ENCODE measurements around the gene MS4A4E.
"Not testable (repeated sequence)": the region's sequence is repeated elsewhere in the genome, so short reads cannot be mapped to it uniquely, and the experiment has no call there.

The MS4A4E gene

DNA sequence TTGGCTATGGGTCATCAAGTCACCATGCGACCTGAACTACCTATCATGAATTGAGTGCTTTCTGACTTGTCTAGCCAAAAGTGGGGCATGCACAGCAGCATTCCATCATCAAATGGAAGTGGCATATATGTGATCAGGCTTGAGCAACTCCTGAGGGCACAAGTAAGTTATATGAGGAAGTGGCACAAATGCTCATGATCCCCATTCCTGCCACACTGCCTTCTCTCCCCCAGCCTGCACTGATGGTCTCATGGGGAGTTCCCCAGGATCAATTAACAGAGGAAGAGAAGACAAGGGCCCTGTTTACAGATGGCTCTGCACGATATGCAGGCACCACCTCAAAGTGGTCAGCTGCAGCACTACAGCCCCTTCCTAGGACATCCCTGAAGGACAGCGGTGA is 21.8 kb downstream of the MS4A4E start:
- no peak for DNase-seq

DNA sequence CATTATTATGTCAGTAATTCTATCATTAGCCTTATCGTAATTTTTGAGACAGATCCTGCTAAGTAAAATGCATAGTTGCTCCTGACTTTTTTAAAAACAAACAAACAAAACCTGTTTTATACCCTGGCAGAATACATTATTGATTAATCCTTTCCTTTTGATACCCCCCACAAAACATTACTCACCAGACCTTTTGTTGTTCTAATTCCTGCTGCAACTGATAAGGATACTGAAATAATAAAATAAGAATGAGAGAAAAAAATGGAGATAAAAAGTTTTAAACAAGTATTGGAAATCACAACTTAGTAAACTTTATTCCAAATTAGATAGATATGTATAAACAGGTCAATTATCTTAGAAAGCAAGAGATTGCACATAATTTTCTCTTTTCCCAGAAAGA is 28.6 kb downstream of the MS4A4E start:
- DNase-seq: no peak

DNA sequence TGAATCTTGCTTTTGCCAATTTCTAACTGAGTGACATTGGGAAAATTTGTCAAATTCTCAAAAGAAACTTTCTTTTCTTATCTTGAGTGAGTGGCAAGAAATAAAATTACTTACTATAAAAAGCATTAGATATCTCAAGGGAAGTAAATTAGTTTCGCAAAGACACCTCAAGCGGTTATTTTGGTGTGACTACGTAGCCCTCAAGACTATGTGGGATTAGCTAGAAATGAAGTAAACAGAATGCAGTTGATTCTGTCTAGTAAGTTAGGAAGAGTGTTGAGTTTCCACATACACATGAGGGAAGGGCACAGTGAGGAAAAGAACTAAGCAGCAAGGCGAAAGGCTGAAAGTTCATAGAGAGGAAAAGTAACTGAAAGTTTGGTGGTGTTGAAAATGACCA is 31.7 kb downstream of the MS4A4E start:
- DNase-seq: no peak

DNA sequence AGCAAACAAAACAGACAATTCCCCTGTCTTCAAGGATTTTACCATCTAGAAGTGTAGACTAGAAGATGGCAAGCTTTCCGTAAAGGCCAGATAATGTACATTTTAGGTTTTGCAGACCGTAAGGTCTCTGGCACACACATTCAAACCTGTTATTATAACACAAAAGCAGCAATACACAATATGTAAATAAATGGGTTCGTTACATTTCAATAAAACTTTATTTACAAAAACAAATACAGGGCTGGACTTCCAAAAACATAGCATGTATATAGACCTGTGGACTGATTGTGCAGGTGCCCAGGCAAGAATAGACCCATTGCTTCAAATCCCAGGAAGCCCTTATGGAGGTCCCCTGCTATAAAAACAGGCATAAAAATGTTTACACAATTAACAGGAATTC is 33.0 kb downstream of the MS4A4E start:
- DNase-seq: no peak

DNA sequence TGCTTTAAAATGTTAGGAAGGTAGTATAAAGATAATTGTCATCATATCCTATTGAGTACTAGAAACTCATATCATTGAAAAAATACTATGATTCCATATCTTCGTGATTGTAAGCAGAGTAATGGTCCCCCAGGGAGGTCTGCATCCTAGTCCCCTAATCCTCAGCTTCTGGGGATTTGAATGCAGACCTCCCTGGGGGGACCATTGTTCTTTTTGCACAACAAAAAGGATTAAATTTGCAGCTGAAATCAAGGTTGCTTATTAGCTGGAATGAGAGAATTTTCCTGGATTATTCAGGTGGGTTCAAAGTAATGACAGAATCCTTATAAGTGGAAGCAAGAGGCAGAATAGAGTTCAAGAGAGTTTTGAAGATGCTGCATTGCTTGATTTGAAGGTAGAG is 34.0 kb downstream of the MS4A4E start:
- DNase-seq: no peak

DNA sequence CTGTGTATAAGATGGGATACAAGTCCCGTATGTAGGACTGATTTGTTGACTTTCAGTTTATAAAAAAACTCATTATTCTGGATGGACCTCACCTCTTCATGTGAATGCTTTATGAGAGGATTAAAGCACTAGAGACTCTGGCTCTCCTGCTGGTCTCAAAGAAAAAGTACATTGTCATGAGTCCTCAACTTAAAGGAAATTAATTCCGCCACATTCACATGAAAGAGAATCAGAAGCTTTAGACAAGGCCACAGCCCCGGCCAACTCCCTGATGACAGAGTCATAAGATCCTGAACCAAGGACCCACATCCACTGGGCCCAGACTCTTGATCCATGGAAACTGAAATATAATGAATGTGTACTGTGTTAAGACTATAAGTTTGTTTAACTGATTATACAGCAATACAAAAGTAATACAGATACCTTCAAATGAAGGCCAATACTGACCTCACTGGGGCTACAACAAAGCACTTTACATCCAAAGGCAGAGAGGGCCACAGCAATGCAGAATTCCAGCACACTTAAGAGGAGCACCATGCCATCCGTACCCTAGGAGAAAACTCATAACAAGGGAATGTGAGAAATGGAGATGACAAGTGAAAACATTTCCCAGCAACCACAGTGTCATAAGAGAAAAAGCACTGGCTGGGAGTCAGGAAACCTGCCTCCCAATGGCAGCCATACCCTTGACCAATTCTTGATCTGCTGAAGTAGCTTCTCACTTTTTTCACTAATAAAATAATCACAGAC is 34.6 kb downstream of the MS4A4E start:
- DNase-seq: peak; percentile 5

DNA sequence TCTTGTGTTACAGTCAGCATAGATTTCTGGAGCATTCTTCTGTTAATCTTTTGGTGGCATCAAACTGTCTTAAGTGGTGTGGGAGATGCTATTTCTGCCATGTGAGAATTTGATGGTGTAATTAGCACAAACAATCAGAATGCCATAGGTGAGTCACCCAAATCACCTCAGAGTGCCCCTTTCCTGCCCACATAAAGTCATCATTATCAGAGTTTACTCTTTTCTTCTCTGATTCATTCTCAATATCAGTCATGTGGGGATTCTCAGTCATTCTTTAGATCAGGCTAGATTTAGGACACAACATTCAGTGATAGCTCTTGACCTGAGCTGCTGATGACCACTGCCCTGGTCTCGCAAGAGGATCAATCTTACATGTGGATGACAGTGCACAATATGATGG is 36.3 kb downstream of the MS4A4E start:
- no peak for DNase-seq

DNA sequence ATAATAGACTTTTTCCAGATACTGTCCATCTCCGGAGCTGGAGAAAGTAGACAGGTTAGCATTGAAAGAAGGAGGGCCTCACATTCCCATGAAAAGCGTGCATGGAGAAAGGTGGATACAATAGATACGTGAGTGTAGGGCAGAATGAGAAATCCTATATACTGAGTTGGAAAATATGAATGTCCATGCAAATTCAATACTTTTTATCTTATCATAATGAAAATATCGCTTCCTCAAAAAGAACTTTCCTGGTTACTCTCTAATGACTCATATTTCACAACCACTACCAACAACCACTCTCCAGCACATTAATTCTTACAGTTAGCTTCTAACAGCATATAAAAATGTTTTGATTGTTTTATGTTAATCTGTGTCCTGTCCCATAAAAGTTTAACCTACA is 38.0 kb downstream of the MS4A4E start:
- DNase-seq: no peak

DNA sequence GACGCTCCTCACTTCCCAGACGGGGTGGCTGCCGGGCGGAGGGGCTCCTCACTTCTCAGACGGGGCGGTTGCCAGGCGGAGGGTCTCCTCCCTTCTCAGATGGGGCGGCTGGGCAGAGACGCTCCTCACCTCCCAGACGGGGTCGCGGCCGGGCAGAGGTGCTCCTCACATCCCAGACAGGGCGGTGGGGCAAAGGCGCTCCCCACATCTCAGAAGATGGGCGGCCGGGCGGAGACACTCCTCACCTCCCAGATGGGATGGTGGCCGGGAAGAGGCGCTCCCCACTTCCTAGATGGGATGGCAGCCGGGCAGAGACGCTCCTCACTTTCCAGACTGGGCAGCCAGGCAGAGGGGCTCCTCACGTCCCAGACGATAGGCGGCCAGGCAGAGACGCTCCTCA is 41.6 kb downstream of the MS4A4E start:
- not testable (repeated sequence) for DNase-seq

DNA sequence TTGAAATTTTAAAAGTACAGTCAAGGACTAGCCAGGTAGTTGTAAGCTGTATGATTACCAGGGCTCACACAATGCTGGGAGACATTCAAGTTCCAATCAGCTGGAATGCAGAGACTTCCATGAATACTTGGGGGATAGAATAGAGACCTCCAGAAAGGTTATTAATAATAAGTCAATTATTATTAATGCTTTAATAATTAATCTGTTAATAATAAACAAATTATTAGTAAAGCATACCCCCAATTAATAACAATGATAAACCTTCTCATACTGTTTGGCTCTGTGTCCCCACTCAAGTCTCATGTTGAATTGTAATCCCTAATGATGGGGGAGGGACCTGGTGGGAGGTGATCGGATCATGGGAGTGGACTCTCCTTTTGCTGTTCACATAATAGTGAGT is 45.5 kb downstream of the MS4A4E start:
- no peak for DNase-seq

DNA sequence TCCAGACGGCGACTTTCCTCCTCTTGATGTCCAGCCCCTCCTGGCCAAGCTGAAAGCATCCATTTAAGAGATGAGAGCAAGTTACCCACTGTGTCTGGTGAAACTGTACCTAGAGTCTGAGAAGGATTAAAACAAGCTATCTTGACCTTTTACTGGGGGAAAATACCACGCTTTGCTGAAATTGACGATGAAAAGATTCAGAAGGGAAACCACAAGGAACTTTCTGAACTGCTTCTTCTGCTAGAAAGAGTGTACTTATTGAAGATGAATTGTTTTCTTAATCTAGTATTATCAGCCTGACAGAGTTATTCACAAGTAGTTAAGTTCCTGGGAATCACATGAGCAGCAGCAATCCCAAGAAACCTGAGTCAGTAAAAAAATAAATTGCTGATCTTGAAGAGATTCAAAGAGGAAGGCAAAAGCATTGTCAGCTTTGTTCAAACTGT is 47.0 kb downstream of the MS4A4E start:
- DNase-seq: no peak

DNA sequence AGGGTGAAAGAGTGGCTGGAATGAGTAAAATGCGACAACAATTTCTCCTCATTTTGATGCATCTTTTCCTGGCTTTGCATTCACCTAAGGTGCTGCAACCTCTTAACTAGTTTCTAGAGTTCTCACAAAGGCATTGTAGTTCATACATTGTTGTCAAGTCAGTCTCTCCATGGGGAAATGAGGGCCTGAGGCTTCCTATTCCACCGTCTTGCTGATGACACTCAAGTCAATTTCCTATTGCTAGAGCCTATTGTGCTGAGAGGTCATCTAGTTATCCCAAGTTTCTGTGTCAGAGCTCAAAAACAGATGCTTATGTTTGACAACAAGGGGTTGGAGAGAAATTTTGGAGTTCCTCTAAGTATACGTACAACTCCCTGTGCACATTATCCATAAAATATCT is 48.4 kb downstream of the MS4A4E start:
- DNase-seq: no peak

DNA sequence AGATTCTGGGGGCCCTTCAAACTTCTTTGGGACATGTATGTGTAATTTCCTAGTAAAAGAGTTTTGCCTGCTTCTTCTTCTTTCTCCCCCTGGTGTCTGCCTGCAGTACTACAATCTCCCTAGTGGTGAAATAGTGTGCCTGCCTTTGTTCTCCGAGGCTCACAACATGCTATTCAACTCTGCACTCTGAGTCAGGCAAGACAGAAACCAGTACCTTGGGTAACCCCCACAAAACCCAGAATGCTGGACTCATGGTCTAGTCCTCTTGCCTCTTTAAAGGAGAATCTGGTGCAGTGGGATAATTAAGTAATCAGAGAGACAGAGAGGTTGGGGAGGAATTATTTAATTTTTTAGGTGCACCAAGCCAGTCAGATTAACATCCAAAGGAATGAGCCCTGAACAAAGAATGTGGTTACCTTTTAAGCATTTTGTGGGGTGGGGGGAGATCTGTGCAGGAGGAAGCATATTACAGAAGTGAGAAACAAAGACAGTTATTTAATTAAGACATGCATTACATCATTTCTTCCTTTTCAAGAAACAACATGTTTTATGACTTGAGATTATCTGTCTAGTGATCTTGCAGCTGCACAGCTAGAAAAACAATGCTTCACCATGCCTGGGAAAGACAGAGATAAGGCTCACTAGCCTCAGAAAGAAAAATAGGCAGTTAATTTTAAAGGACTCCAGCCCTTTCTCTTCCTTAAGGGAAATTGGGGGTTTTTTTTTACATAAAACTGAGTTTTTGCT is 49.1 kb downstream of the MS4A4E start:
- peak; percentile 44 for DNase-seq

DNA sequence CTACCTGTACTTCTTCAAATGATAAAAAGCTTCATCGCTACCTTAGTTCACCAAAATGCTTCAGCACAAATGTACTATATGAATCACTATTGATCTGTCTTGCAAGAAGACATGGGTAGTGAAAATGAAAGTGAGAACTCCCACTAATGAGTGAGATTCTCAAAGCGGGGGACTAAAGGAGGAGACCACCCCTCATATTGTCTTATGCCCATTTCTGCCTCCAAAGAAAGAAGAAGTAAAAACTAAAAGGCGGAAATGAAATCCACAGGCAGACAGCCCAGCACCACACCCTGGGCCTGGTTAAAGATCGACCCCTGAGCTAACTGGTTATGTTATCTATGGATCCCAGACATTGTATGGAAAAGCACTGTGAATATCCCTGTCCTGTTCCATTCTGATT is 50.4 kb downstream of the MS4A4E start:
- DNase-seq: not testable (repeated sequence)

DNA sequence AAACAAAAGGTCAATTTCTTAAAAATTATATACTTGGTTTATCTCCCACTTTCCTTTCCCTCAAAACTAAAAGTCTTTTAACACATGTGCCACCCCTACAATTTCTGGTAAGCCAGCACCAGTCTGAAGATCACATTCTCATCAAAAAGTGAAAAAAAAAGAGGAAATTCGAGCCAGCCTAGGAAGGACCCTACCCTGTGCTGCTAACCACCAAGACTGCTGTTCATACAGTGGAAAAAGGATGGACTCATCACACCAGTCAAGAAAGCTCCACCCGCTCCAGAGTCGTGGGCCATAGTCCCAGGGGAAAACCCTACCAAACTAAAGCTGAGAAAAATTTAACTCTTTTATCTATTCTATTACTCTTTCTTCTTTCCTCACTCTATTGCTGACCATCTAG is 54.5 kb downstream of the MS4A4E start:
- DNase-seq: not testable (repeated sequence)

DNA sequence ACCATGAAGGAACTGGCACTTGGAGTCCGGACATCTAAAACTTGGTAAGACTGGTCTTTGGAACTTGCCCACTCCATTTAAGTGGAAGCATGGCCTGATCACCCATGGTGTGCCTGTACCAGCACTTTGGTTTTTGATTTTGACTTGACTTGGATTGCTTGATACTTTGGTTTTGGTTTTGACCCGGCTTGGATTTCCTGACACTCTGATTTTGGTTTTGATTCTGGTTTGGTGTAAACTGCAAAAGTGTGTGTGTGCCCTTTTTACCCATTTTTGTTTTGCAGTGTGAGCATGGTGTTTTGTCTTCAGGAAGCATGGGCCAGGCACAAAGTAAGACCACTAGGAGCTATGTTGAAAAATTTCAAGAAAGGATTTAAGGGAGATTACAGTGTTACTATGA is 56.8 kb downstream of the MS4A4E start:
- DNase-seq: not testable (repeated sequence)

DNA sequence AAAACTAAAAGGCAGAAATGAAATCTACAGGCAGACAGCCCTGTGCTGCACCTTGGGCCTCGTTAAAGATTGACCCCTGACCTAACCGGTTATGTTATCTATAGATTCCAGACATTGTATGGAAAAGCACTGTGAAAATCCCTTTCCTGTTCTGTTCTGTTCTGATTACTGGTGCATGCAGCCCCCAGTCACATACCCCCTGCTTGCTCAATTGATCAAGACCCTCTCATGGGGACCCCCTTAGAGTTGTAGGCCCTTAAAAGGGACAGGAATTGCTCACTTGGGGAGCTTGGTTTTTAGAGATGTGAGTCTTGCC is 57.5 kb downstream of the MS4A4E start:
- DNase-seq: not testable (repeated sequence)

DNA sequence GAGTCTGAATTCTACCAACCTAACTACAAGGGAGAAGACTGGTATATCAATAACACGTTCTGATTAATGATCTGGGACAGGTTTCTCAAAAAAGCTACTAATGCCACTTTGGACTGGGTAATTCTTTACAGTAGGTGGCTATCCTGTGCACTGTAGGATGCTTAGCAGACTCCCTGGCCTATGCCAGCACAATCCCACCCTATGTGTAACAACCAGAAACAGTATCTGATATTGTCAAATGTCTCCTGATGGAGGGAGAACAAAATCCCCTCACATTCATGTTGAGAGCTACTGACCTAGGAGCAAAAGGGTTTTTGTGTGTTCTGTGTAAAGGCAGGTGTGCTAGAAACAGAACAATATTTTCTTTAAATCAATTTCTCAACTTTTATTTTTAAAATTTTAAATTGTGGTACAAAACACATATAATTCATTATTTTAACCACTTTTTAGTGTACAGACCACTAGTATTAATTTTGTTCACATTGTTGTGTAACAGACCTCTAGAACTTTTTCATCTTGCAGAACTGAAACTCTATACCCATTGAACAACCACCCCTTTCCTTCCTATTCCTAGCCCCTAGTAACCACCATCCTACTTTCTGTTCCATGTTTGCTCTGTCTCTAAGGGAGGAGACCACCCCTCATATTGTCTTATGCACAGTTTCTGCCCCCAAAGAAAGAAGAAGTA is 58.0 kb downstream of the MS4A4E start:
- no peak for DNase-seq

DNA sequence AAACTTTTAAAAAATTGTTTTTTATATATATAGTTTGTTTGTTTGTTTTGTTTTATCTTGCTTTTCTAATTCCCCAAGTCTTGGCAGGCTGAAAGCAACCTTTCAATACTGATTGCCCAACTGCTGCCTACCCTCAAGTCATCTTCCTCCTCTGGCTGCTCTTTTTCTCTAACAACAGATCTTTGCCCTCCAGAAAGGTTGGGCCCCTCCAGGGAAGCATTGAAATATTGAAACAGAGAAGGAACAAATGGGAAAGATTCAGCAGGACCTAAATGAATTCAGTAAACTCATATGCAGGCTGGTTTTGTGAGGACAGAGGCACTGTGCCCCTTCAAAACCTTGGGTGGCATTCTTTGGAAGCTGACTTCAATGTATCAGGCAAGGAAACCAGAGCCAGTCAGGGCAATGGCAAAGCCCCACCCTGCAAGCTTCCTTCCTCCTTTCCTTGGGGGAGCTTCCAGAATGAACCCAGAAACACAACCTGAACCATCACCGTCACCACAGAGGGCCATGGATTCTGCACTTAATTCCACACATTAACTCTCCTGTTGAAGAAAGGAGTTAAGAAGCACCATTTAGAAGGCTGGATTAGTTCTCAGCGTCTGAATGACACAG is 59.2 kb downstream of the MS4A4E start:
- no peak for DNase-seq

DNA sequence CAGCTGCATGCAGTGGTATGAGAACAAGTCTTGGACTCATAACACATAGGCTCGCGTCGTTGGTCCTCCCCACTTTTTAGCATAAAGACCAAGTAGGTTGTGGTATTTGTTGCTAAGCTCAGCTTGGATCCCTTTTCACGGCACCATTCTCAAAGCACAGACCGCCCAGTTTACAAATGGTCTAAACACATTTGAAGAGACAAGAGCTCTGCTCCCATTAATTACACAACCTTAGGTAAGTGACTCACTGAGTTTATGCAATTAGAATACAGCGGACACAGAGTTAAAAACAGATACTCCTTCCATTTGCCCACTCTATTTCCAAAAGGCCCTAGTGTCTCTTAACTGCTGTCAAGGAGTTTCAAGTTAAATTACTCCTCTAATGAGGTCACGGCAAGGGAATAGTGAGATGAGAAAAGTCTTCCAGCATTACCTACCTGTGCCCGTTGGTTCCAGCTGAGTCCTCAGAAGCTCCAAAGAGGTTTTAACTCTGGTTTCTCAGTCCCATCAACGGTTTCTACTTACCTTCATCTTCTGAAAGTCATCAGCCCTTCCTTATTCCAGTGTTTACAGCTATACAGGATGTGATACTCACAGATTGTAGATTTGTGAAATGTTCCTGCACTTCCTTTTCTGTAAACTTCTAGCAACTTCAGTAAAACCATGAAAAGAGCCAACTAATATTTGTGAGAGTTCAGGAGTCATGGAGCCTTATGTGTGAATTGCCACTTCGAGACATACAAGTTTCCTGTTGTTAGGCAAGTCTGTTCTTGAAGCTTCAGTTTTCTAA is 60.2 kb downstream of the MS4A4E start, which contains the start of gene MS4A6A:
Gene MS4A6A, minus strand, starts transcription at position 543 of the 790 bp plus-strand sequence. CDS start 1,356 bp downstream, outside the sequence.
- DNase-seq: no peak

DNA sequence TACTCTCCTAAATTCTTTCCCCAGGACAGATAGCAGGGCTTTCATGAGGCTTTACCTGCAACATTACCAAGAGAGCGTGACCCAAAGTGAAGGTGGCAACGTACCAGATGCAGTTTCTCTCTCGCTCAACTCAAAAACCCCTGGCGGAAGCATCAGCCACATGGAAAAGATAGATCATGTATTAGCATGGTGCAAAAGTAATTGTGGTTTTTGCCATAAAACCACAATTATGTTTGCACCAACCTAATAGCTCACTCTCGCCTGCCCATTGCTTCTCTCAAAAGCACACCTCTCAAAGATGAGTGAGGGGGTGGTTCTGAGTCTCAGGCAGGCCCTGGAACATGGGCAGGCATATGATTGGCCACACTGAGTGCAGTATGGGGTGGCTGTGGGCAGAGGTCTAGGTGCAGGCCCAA is 67.1 kb downstream of the MS4A4E start:
- DNase-seq: no peak

DNA sequence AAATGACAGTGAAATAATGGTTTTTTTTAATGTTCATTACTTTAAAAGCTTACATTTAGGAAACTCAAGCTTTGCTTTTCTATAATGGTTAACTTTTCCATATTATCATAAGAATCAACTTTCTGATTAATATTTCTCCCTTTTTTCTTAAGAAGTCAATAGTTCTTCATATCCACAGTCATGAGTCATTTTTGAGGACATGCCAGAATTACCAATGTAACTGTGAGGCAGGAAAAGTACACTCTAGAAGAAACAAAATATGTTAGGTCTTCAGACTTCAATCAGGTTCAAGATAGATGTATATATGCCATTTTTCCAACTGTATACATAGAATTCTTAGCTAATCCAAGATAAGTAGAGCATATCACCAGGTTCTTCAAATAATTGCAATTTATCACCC is 70.9 kb downstream of the MS4A4E start:
- no peak for DNase-seq

All from fibroblast of skin of back (primary cell).